SU-DHL-6 (cell line): ENCODE data around the gene SF3B3.

Source experiments
- CTCF ChIP-seq: fragments of 200-600 bp; sonication (generic); IDR thresholded peaks from one replicate; pipeline ENCODE4 v1.5.1; 2017; ENCODE audit warnings: antibody characterized with exemption, mild to moderate bottlenecking, low read length, moderate library complexity; ENCODE audit not compliant: insufficient read depth, poor library complexity, severe bottlenecking
- EZH2phosphoT487 ChIP-seq: fragments of 200-600 bp; sonication (generic), shearing (Covaris generic); conservative IDR thresholded peaks from 2 replicates; pipeline ENCODE4 v1.6.1; 2018; ENCODE audit warnings: mild to moderate bottlenecking, antibody characterized with exemption, low read length, moderate library complexity, mixed read lengths

GRCh38 chr16:70594569-70594968, 71.0 kb downstream of the SF3B3 start:
- TF ChIP-seq CTCF (no peak), EZH2phosphoT487 (no peak)
